GM18873 (cell line): ENCODE measurements around the gene MYH9.

Experiments
- ATAC-seq: cut with Tn5 transposase; IDR thresholded peaks from one replicate; pipeline ENCODE4 v1.9.1; 2021; ENCODE audit warnings: mild to moderate bottlenecking, moderate library complexity, moderate number of reproducible peaks; ENCODE audit not compliant: unreplicated experiment, low FRiP score

The MYH9 gene

GRCh38 chr22:36320553-36320952 lies 67.2 kb downstream of the MYH9 start:
- no peak for ATAC-seq

- ATAC-seq = no peak
Observed at GRCh38 chr22:36319595-36320497, 67.9 kb downstream of the MYH9 start.

- no peak for ATAC-seq
Observed at GRCh38 chr22:36318442-36318841, 69.3 kb downstream of the MYH9 start.

- no peak for ATAC-seq
Observed at GRCh38 chr22:36317658-36318271, 70.0 kb downstream of the MYH9 start.

GRCh38 chr22:36316419-36316818 lies 71.3 kb downstream of the MYH9 start:
- no peak for ATAC-seq

GRCh38 chr22:36315325-36315724 lies 72.4 kb downstream of the MYH9 start:
- ATAC-seq = no peak

GRCh38 chr22:36311386-36312085 lies 76.2 kb downstream of the MYH9 start:
- no peak for ATAC-seq

- no peak for ATAC-seq
Observed at GRCh38 chr22:36308880-36309279, 78.9 kb downstream of the MYH9 start.

- ATAC-seq = no peak
Observed at GRCh38 chr22:36306227-36306626, 81.5 kb downstream of the MYH9 start.

- no peak for ATAC-seq
Observed at GRCh38 chr22:36305813-36306212, 82.0 kb downstream of the MYH9 start.

- no peak for ATAC-seq
Observed at GRCh38 chr22:36304429-36304828, 83.3 kb downstream of the MYH9 start.

- ATAC-seq = no peak
Observed at GRCh38 chr22:36303874-36304273, 83.9 kb downstream of the MYH9 start.

- ATAC-seq = no peak
Observed at GRCh38 chr22:36303115-36303467, 84.7 kb downstream of the MYH9 start.

GRCh38 chr22:36302439-36303114 lies 85.2 kb downstream of the MYH9 start:
- no peak for ATAC-seq

GRCh38 chr22:36301851-36302250 lies 85.9 kb downstream of the MYH9 start:
- ATAC-seq = no peak

- ATAC-seq = no peak
Observed at GRCh38 chr22:36301384-36301828, 86.4 kb downstream of the MYH9 start.

GRCh38 chr22:36300396-36301212 lies 87.2 kb downstream of the MYH9 start:
- no peak for ATAC-seq

- ATAC-seq = no peak
Observed at GRCh38 chr22:36299911-36300310, 87.9 kb downstream of the MYH9 start.

- ATAC-seq = no peak
Observed at GRCh38 chr22:36299295-36299694, 88.5 kb downstream of the MYH9 start.

- no peak for ATAC-seq
Observed at GRCh38 chr22:36298601-36299000, 89.2 kb downstream of the MYH9 start.
